Measurements from ENCODE around the gene NIT1.
A peak's percentile ranks its signal among the peaks of the same experiment; 100 is the strongest.

Gene NIT1, protein sequence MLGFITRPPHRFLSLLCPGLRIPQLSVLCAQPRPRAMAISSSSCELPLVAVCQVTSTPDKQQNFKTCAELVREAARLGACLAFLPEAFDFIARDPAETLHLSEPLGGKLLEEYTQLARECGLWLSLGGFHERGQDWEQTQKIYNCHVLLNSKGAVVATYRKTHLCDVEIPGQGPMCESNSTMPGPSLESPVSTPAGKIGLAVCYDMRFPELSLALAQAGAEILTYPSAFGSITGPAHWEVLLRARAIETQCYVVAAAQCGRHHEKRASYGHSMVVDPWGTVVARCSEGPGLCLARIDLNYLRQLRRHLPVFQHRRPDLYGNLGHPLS

DNA sequence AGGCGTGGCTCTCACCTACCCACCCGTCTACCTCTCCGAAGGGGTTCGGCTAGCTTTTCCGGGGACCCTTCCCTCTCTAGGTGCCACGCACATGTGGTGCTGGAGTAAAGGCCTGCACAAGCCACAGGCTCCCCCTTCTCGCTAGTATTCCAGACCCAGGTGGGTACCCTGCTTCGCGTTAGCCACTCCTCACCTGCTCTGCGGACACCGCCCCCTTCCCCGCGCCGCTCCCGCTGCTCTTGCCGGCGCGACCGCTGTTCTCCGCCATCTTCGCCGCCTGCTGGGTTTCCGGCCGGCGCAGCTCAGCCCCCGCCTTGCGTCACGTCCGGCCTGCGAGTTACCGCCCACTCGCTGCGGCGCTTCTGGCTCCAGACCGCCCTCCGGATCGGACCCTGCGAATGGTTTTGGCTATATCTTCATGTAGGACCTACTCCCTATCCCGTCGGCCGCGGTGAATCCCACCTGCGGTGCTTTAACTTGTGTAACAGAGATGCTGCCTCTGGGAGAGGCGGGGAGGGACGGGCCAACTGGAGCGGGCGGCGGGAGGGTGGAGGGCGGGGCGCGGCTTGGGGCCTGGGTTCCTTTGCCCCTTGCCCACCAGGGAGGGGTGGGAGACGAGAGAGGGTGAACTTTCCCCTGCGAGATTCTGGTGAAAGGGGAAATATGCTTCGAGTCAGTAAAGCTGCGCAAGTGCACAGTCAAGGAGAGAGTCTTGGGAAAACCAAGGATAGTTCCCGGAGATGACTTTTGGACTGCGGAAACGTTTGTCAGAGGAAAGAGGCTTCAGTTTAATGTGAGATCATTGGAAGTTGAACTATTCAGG, at the start of gene NIT1, which contains the start of gene PFDN2:
NIT1 (plus strand) TSS at position 347 of the 823 bp plus-strand sequence; CDS start at position 419, 72 bp downstream.
PFDN2 (minus strand) TSS at position 279 of the 823 bp plus-strand sequence; CDS start at position 268, 11 bp downstream.
- DNase-seq = peak; percentile 85

DNA sequence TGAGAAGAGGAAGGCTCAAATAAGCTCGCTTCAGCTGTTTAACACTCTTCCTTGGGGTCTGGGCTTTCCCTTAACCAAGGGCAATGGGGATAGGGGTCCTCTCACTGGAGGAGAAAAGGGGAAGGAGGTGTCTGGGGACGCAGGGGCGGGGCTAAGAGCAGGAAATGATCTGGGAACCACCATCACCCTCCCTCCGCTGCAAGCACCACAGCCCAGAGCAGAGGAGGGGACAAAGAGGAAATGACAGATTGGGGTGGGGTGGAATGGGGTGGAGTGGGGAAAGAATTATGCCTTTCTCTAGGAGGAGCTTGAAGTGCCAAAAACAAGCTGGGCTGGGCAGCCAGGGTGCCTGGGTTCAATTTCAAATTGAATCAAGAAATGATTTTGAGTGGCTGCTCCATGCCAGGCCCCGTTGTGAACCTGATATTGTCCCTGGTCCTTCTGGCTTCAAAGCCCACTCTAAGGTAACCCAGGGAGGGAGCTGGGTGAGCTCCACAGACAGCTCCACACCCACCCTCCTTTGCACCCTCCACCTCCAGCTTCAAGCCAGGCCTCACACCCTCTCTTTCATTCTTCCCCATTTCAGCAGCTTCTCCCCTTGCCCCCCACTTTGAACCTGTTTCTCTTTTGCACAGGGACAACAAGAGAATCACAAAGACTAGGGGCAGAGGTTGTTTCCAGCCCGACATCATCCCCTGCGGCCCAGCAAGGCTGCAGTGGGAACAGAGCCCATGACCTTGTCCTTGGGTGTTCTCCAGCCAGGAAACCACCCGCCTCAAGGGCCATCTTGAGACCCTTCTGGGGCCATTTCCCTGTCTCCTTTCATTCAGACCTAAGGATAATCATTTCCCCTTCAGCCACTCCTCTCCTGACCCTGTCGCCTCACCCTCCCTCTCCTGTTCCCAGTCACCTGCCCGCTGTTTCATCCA, 49.3 kb upstream of the NIT1 start:
- peak; percentile 94 for DNase-seq

DNA sequence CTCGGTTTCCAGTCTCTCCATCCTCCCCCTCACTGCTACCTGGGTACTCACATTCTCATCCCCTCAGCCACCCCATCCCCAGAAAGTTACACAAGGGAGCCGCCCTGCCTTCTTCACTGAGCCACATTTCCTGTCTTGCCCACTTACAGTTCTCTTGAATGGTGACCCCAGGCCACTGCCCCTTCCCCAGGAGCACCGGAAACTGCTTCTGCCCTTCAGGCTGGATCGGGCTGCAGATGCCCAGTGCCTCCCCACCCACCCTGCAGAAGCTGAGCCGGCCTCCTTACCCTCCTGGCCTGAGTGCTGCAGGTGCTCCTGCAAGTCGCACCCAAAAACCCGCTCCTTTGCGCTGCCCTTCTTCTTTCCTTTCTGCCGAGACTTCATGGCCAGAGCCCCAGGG, 48.7 kb upstream of the NIT1 start:
- no peak for DNase-seq

DNA sequence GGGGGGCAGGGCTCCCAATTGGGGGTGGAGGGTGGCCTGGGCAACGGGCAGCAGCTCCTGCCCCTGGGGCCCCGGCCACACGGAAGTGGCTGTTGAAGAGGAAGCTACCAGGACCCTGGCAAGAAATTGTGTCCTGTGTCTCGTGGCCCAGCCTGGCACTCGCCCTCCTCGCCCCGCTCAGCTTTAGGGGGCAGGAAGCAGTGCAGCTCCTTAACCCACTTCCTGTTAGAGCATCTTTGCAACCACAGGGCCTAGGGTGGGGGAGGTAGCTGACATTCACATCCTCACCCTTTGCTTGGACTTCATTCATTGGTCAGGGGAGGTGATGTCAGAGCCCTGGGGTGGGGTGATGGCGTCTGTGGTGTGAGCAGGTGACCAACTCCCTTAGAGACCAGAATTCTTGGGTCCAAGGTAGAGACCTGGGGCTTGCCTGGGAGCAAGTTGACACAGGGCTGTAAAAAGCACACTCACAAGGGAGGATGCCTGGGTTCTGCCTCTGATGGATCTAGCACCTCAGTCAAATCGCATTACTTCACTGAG, 48.1 kb upstream of the NIT1 start, which contains the start of gene ARHGAP30:
ARHGAP30 (minus strand) TSS at position 161 of the 540 bp plus-strand sequence. CDS start 267 bp downstream, outside the sequence.
- peak; percentile 94 for DNase-seq

DNA sequence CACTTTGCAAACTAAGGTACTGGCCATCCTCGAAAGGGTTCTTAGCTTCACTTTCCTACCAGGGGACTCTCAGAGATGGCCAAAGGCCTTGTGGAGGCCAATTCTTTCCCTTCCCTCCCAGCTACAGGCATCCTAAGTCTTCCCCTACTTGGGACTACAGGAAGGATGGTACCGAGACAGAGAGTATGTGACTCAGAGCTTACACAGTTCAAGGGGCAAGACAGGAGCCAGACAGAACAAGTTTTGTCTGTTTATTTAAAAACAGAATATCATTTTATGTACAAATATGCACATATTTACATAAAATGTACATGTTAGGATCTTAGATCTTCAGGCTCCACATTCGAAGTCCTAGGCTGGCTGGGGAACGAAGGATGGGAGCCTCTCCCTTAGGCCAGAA, 47.1 kb upstream of the NIT1 start:
- no peak for DNase-seq

DNA sequence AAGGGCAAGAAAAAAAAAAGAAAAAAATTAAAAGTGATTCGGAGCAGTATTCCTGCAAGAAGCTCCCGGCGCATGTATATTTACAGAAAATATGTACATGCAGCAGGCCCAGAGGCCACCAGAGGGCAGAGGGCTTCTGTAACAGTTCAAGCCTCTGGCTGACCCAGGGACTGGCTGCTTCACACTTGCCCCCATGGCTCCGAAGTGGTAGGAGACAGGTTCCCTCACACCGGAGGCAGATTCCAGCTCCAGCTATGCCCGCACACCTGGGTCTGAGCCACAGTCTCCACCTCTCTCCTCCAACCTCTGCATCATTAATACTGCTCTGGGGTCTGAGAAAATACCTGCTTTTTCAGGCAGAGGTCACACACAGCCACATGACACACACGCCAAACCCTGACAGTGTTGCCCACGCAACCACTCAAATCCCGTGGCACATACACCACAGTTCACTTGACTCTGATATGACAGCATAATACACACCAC, 46.0 kb upstream of the NIT1 start:
- peak; percentile 61 for DNase-seq

DNA sequence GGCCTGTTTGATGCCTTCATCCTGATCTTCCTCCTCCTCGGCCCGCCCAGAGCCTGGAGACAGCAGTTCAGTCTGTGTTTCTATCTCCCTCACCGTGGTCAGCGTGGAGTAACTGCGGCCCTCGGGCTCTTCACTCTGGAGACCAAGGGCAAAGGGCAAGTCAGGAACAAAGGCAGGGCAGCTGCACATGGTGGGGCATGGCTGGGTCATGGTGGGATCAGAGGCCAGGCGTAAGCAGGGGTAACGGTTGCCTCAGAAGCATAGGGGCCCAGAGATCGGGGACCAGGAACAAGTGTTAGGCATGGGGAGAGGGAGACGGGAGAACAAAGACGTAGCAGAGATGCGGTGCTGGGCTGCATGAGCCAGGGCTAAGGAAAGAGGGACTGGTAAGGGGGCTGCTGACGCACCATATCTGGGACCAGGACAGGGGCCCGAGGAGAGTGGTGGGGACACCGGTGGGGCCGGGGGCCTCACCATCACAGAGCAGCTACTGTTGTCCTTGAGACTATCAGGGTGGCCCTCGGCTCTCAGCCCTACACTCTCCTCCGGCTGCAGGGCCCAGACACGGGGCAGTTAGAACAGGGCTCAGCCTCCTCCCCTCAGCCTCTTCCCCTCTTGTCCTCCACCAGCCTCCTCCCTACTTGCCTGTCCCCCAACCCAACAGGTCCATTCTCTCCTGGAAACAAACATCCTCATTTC, 45.0 kb upstream of the NIT1 start:
- no peak for DNase-seq

DNA sequence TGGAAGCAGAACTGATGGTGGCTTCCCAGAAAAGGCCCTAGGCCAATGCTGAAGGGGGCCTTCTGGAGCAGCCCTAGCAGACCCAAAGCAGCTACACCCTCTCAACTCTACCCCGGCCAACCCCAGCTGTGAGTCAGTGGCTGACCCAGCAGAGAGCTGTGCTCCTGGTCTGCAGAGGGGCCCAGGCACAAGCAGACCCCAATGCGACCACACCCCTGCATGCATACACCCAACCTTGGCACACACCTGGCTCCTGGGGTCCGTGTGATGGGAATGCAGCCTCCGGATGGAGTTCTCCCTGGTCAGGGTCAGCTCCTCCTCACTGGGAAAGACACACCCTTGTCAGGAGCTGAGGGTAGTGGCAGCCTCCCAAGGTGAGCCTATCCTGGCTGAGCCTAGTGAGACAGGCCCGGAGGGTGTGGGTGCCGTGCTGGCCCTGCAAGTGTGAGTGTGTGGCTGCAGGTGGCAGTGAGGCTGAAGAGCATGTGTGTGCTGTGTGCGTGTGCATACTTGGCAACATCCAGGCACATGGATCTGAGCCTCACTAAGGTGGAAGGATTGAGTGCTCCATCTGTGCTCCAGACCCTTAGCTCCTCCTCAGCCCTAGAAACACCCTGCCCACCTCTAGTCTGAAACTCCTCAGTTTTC, 44.3 kb upstream of the NIT1 start:
- no peak for DNase-seq

DNA sequence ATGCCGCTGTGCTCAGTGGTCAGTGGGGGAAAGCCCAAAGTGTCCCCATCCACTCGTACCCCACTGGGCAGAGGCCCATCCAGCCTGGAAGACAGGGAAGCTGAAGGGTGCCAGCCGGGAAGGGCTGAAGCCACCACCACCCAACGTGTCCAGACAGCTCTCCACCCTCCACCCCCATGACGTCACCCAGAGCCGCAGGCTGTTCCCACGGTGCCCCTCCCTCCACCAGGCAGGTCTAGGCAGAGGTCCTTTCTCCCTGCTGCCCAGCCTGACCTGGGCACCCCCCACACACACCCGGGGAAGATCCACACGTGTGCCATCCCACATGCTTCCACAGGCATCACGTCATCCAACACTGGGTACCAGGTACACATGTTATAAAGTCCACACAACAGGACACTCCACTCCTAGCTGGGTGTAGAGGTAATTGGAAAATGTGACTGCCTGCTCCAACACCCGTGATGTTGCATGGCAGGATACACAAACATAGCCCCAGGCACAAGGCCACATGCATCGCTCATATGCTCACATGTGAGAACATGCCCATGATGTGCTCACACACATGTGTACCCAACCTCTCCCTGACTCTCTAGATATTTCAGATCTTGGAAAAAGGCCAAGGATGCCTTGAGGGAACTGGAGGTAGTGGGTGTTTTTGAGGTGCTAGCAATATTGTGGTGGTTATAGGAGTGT, 43.1 kb upstream of the NIT1 start:
- DNase-seq = no peak

DNA sequence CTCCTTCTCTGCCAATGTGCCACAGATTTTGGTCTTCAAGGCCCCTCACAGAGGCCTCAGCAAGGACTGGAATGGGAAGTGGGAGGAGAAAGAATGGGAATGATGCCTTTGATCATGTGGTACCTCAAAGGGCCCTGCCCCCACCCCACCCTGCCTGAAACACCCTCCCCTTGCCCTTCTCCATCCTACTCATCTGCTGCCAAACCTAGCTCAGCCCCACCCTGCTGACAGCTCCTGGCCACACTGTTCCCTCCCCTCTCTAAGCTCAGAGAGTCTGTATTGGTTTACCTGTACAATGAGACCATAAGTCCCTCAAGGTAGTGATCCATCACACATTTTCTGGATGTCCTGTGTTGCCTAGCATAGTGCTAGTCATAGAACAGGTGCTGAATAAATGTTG, 41.5 kb upstream of the NIT1 start:
- no peak for DNase-seq

DNA sequence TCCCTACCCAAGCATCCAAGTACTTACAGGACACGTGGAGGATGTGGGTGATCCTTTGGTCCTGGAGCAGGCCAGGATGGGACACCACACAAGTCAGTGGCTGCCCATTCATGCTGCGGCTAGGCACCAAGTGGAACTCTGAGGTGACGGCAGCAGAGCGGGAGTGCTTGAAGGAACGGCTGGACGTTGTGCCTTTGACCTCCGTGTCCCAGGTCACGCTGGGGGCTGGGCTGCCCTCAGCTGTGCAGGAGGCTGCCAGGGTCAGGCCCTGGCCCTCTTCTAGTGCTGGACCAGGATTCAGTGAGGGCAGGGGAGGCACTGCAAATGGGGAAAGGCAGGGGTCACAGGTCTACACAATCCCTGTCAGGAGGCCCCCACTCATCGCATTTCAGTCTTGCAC, 40.5 kb upstream of the NIT1 start:
- DNase-seq = no peak

DNA sequence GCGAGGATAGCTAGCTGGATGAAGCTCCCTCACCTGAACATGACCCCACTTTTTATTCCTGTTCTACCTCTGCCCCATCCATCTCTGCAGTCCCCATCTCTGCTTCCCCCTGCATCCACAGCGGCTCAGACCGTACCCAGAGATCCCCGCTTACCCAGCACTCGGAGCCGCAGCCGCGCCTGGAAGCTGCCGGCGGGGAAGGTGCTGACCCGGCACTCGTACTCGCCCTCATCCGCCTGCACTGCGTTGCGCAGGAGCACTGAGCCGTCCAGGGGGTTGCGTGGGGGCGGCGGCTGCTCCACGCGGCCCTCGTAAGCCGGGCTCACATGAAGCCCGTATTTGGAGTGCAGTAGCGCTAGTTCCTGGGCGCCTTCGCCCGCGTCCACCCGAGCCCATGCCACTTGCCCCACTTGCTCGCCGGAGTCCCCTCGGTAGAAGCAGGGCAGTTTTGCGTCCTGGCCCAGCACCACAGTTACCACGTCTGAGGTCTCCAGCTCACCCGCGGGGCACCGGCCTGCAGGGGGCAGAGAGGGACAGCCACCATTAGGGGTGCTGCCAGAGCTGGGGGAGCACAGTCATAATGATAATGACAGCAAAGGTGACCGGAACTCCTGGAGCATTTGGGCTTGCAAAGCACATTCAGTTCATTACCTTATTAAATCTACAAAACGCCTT, 38.3 kb upstream of the NIT1 start:
- DNase-seq = no peak

DNA sequence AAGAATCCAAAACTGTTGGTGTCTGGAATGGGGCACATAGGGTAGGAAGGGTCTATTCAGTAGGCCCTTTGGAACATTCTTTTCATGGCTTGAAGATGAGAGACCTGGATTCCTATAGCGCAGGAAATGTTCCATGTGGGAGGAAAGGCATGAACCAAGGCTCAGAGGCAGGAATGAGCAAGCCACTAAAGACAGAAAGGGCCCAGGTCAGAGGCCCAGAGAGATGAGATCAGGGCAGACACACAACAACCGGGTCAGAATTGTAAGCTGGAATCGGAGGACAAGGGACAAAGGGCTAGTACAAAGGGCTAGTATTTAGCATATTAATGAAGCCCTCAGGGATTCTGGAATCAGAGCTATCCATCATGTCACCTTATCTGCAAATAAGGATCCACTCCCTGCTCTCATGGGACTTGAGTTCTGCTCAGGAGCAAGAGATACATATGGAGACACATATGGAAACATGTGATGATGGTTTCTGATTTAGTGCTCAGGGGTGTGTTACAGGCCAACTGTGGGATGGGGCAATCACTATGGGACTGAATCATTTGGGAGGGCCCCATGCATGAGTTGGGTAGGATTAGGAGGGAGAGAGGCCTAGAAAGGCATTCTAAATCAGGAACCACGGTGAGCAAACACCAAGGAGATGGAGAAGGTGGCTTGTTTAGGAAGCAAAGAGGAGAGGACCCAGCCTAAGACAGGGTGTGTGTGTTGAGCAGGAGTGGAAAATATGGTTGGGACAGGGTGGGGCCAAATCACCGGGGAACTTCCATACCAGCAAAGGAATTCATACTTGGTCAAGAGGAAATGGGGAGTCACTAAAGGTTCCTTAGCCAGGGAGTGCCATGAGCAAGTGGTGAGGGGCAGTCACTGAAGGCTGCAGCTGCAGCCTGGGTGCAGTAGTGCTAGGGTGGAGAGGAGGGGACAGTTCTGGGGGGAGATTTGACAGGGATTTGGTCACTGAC, 37.2 kb upstream of the NIT1 start:
- DNase-seq = no peak

DNA sequence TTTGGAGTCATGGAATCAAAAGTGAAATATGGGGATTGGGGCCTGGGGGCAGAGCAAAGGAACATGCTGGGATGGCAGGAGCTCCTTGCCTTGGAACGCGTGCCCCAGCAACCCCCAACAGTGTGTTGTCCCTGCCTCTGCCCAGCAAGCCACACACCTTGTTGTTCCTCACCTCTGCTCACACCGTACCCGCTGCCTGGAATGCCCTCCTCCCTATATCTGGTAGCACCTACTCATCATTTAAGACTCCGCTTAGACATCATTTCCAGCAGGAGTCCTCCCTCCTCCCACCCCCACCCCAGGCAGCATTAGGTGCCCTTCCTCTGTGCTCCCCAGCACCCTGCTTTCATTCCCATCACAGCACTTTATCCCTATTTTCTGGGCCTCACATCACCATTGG, 36.4 kb upstream of the NIT1 start:
- DNase-seq = no peak

DNA sequence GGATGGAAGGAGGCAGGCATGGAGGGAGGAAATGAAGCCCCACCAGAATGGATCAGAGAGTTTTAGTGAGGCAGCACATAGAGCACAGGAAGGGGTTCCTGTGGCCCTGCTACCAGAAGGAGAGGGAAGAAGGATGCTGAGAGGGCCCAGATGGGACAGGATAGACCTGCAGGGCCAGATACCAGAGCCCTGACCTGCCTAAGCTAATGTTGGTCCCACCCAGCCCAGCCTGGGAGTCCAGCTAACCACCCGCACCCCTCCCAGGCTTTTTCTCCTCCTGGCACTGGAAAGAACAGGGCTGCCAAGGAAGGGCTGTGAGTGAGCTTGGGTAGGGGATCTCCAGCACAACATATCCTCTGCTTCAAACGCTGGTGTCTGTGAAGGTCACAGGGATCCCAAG, 35.4 kb upstream of the NIT1 start:
- no peak for DNase-seq

DNA sequence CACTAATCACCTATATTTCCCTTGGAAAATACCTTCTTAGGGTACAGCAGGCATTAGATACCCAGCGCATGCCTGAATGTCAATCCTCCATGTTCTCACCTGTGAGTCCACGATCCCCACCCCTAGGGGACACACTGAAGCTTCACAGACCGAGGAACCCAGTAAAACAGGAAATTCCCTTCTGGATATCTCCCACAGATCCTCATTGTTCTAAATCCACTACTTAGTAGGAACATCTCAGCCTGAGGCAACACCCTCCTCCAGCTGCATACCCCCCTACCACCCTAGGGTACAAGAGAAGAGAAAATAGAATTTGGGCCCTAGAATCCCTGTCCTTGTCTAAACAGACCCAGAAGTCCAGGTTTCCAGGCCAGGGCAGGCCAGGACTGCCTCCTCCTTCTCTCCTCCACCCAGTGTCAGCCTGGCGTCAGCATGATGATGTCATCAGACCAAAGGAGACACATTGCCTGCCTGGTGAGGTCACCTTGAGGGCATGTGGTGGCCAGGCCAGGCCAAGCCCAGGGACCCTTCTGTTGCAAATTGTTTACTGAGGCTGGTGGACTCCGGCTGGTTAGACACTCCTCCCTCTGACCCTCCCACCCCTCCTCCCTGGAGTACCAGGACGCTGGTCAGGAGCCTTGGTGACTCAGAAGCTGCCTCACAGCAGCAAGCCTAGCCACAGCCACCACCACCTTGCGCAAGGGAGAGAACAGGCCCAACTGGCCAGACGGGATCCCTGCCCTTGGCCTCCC, 34.7 kb upstream of the NIT1 start:
- no peak for DNase-seq

DNA sequence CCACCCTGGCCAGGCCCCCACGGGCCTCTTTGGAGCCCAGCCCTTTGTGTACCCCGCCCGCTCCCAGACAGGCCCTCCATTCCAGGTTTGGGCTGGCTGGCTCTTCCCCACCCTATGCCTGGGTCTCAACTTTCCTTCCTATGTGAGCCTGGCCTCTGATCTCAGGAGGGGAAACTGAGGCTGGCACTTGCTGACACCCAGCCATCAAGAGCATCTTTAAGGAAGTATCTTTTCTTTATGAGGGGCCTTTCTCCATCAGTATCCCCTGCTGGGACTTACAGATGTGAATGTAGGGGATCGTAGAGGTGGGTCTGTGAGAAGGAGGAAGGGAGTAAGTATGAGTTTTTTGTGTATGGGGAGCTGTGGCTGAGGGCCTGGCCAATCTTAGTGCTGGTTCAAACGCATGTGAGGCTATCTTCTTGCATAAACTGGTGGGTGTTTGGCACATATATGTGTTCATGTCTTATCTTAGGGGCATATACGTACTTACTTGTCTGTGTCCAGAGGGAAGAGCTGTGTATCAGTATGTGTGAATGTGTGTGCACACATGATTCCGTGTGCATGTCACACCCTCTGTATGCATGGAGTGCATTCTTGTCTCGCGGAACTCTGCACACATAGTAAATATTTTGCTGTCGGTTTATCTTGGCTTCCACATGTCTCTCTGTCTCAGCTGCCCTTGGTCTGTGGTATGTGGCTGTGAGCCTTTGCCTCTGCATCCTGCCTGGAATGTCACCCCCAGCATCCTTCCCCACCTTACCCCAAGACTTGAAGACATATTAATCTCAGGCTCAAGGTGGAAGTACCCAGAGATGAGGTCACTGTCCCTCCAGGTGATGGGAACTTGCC, 33.9 kb upstream of the NIT1 start:
- DNase-seq = no peak

Data from CD4-positive, alpha-beta T cell treated with Interleukin-10 for 1 hour (primary cell).